Hepatocyte (in vitro differentiated cells): ENCODE measurements around the gene RCAN2. TPM values are rescaled to one million over a fixed set of nuclear protein-coding genes. Genes with fewer than 3 reads are reported as not detected.

Experiments
- DNase-seq: peaks from one replicate; pipeline ENCODE4 v3.0.0-alpha.2; 2016; ENCODE audit warnings: low spot score
- H2AFZ ChIP-seq: fragments of 200-600 bp; sonication (generic); 2 replicates; pipeline ENCODE4 v1.6.0; 2016; ENCODE audit warnings: antibody characterized with exemption, mild to moderate bottlenecking
- H3K27ac ChIP-seq: fragments of 200-600 bp; sonication (generic); 2 replicates; pipeline ENCODE4 v1.5.1; 2016; ENCODE audit warnings: mild to moderate bottlenecking
- H3K27me3 ChIP-seq: fragments of 200-600 bp; sonication (generic); 2 replicates; pipeline ENCODE4 v1.6.1; 2016
- H3K36me3 ChIP-seq: fragments of 200-600 bp; sonication (generic); replicated peaks from 2 replicates; pipeline ENCODE4 v1.5.1; 2016; ENCODE audit warnings: low read depth; ENCODE audit not compliant: insufficient read depth
- H3K4me1 ChIP-seq: fragments of 200-600 bp; sonication (generic); 2 replicates; pipeline ENCODE4 v1.5.1; 2016; ENCODE audit warnings: mild to moderate bottlenecking, moderate library complexity; ENCODE audit not compliant: insufficient read depth
- H3K4me2 ChIP-seq: fragments of 200-600 bp; sonication (generic); 2 replicates; pipeline ENCODE4 v1.6.0; 2016
- H3K4me3 ChIP-seq: fragments of 200-600 bp; sonication (generic); 2 replicates; pipeline ENCODE4 v1.5.1; 2016; ENCODE audit warnings: mild to moderate bottlenecking
- H3K79me2 ChIP-seq: fragments of 200-600 bp; sonication (generic); 2 replicates; pipeline ENCODE4 v1.6.0; 2017; ENCODE audit warnings: mild to moderate bottlenecking
- H3K9me2 ChIP-seq: fragments of 200-600 bp; sonication (generic); replicated peaks from 2 replicates; pipeline ENCODE4 v1.6.0; 2017; ENCODE audit warnings: mild to moderate bottlenecking; ENCODE audit not compliant: insufficient read depth
- H3K9me3 ChIP-seq: fragments of 200-600 bp; sonication (generic); 2 replicates; pipeline ENCODE4 v1.5.1; 2016; ENCODE audit warnings: low read depth, mild to moderate bottlenecking
- H4K20me1 ChIP-seq: fragments of 200-600 bp; sonication (generic); 2 replicates; pipeline ENCODE4 v1.6.0; 2016; ENCODE audit warnings: mild to moderate bottlenecking; ENCODE audit not compliant: insufficient read depth, poor library complexity, severe bottlenecking
- CTCF ChIP-seq: fragments of 200-600 bp; sonication (generic); IDR thresholded peaks from 2 replicates; pipeline ENCODE4 v1.5.1; 2016; ENCODE audit warnings: antibody characterized with exemption, mild to moderate bottlenecking; ENCODE audit not compliant: poor library complexity
- EZH2 ChIP-seq: fragments of 200-600 bp; sonication (generic); IDR thresholded peaks from 2 replicates; pipeline ENCODE4 v1.6.1; 2016; ENCODE audit warnings: antibody characterized with exemption, mild to moderate bottlenecking, borderline replicate concordance
- EZH2phosphoT487 ChIP-seq: fragments of 200-600 bp; sonication (generic); IDR thresholded peaks from one replicate; pipeline ENCODE4 v1.6.1; 2018; ENCODE audit warnings: antibody characterized with exemption, mild to moderate bottlenecking, low read depth, moderate library complexity; ENCODE audit not compliant: unreplicated experiment, severe bottlenecking
- WGBS: methylation state at CpG from one replicate; pipeline ENCODE4 v1.1.6; 2016; ENCODE audit warnings: low lambda C conversion rate; ENCODE audit errors: missing lambda C conversion rate; 5-methylcytosine and 5-hydroxymethylcytosine counted together
- polyA plus RNA-seq: library from polyadenylated mRNA; unstranded; fragments of >200 nt; fragmentation: Nextera tagmentation; extraction: Ambion mirVana; gene quantifications from 2 replicates; pipeline ENCODE4 v1.2.1, GENCODE V29; 2016
- total RNA-seq: library from RNA; depleted of rRNA; stranded (reverse); fragments of >200 nt; gene quantifications from 2 replicates; pipeline ENCODE4 v1.2.3, GENCODE V29; 2014

RCAN2 gene
- total and polyA plus RNA-seq, 2 experiments from 2014 or later = 5.0 to 6.6 TPM

GRCh38 chr6:46422619-46423018 lies 68.6 kb downstream of the RCAN2 start:
- no peaks in the 10 kb centered on the region for H4K20me1 ChIP-seq
- H3K4me3 ChIP-seq = no peak overlapping the region
- no peak overlapping the region for H3K27ac ChIP-seq
- H2AFZ ChIP-seq = no peak overlapping the region
- H3K79me2 ChIP-seq = no peaks in the 10 kb centered on the region
- no peaks in the 10 kb centered on the region for H3K27me3 ChIP-seq
- H3K9me2 ChIP-seq = no peaks in the 10 kb centered on the region
- no peak overlapping the region for H3K4me2 ChIP-seq
- TF ChIP-seq EZH2phosphoT487 (no peak), CTCF (no peak), EZH2 (no peak)
- no peaks in the 10 kb centered on the region for H3K36me3 ChIP-seq
- no peak for DNase-seq
- H3K4me1 ChIP-seq = no peaks in the 10 kb centered on the region
- no peaks in the 10 kb centered on the region for H3K9me3 ChIP-seq

GRCh38 chr6:46421939-46422338 lies 69.3 kb downstream of the RCAN2 start:
- 86% methylated on average over 3 of the region's 3 CpGs for WGBS
- no peak overlapping the region for H2AFZ ChIP-seq
- DNase-seq = no peak
- no peaks in the 10 kb centered on the region for H3K36me3 ChIP-seq
- no peaks in the 10 kb centered on the region for H3K27me3 ChIP-seq
- H3K9me3 ChIP-seq = no peaks in the 10 kb centered on the region
- H3K27ac ChIP-seq = no peak overlapping the region
- H3K9me2 ChIP-seq = no peaks in the 10 kb centered on the region
- H4K20me1 ChIP-seq = no peaks in the 10 kb centered on the region
- no peak overlapping the region for H3K4me2 ChIP-seq
- no peaks in the 10 kb centered on the region for H3K79me2 ChIP-seq
- TF ChIP-seq CTCF = no peak
- TF ChIP-seq EZH2 = no peak
- no peak for TF ChIP-seq EZH2phosphoT487
- no peak overlapping the region for H3K4me3 ChIP-seq
- H3K4me1 ChIP-seq = no peaks in the 10 kb centered on the region

GRCh38 chr6:46420921-46421638 lies 70.2 kb downstream of the RCAN2 start:
- no peak overlapping the region for H2AFZ ChIP-seq
- H3K4me1 ChIP-seq = no peaks in the 10 kb centered on the region
- H3K9me3 ChIP-seq = no peaks in the 10 kb centered on the region
- H3K4me3 ChIP-seq = no peak overlapping the region
- DNase-seq = no peak
- no peaks in the 10 kb centered on the region for H4K20me1 ChIP-seq
- no peak overlapping the region for H3K27ac ChIP-seq
- no peaks in the 10 kb centered on the region for H3K36me3 ChIP-seq
- TF ChIP-seq EZH2 (no peak), EZH2phosphoT487 (no peak), CTCF (no peak)
- no peaks in the 10 kb centered on the region for H3K9me2 ChIP-seq
- H3K4me2 ChIP-seq = no peak overlapping the region
- WGBS = 90% methylated on average over 3 of the region's 3 CpGs
- H3K79me2 ChIP-seq = no peaks in the 10 kb centered on the region
- H3K27me3 ChIP-seq = no peaks in the 10 kb centered on the region
